ENCODE results near the gene SLC35F3. TPM values are rescaled to one million over a fixed set of nuclear protein-coding genes. Genes with fewer than 3 reads are reported as not detected.

Gene SLC35F3
- polyA plus RNA-seq, 1 donor from 2014 or later, result 13.9 TPM

- Histone ChIP-seq H3K79me2 (replicated peaks; ENCODE audit: insufficient read depth, low read length) (no peaks in the 10 kb centered on the region), H3F3A (ENCODE audit: insufficient read depth, low read length, poor library complexity, severe bottlenecking) (no peaks in the 10 kb centered on the region), H3K27me3 (ENCODE audit: insufficient read depth, low read depth, low read length) (no peaks in the 10 kb centered on the region), H3K9ac (ENCODE audit: low read length) (no peak overlapping the region), H3K36me3 (ENCODE audit: insufficient read depth, low read length) (no peaks in the 10 kb centered on the region), H4K20me1 (ENCODE audit: insufficient read depth) (no peaks in the 10 kb centered on the region), H3K9me2 (ENCODE audit: insufficient read depth, low read length) (no peaks in the 10 kb centered on the region), H2AFZ (ENCODE audit: low read depth, low read length) (no peak overlapping the region), H3K4me2 (ENCODE audit: low read length) (no peak overlapping the region), H3K4me3 (ENCODE audit: low read length) (no peak overlapping the region), H3K27ac (ENCODE audit: low read length) (no peak overlapping the region), H3K9me3 (ENCODE audit: low read length) (no peaks in the 10 kb centered on the region)
- TF ChIP-seq POLR2AphosphoS5 (IDR thresholded peaks at IDR 0.05), result no peak
- no peak for TF ChIP-seq RAD21 (conservative IDR thresholded peaks at IDR 0.05)
These were observed 360.8 kb downstream of the SLC35F3 start for GRCh38 chr1:234265321-234265720.

GRCh38 chr1:234265861-234266260 is 361.4 kb downstream of the SLC35F3 start:
- no peak overlapping the region for H3K4me3 ChIP-seq (ENCODE audit: low read length)
- H3K79me2 ChIP-seq (replicated peaks; ENCODE audit: insufficient read depth, low read length), result no peaks in the 10 kb centered on the region
- H2AFZ ChIP-seq (ENCODE audit: low read depth, low read length), result no peak overlapping the region
- no peaks in the 10 kb centered on the region for H4K20me1 ChIP-seq (ENCODE audit: insufficient read depth)
- no peaks in the 10 kb centered on the region for H3K9me2 ChIP-seq (ENCODE audit: insufficient read depth, low read length)
- no peak overlapping the region for H3K27ac ChIP-seq (ENCODE audit: low read length)
- no peak overlapping the region for H3K4me2 ChIP-seq (ENCODE audit: low read length)
- no peaks in the 10 kb centered on the region for H3K36me3 ChIP-seq (ENCODE audit: insufficient read depth, low read length)
- no peaks in the 10 kb centered on the region for H3F3A ChIP-seq (ENCODE audit: insufficient read depth, low read length, poor library complexity, severe bottlenecking)
- H3K9ac ChIP-seq (ENCODE audit: low read length), result no peak overlapping the region
- no peaks in the 10 kb centered on the region for H3K27me3 ChIP-seq (ENCODE audit: insufficient read depth, low read depth, low read length)
- TF ChIP-seq SMC3 (conservative IDR thresholded peaks at IDR 0.05; ENCODE audit: poor library complexity), result no peak
- no peak for TF ChIP-seq EP300 (conservative IDR thresholded peaks at IDR 0.05; ENCODE audit: poor library complexity, severe bottlenecking)
- no peaks in the 10 kb centered on the region for H3K9me3 ChIP-seq (ENCODE audit: low read length)

DNA sequence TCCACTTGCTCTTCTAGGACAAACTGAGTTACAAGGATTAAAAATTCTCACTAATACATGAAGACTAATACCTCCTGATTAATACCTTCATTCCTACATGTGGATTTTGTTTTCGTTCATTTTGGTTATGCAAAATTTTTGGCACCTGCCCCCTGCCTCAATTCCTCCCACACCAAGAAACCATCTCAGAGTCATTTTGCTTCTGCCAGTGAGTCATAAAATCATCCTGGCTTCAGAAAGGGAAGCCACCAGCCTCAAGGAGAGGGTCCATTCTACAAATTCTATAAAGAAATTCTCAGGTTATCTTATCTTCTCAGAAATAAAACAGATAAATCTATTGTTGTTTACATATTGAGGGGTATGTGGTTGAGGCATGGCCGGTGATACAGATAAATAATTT is 365.6 kb downstream of the SLC35F3 start:
- no peak overlapping the region for H2AFZ ChIP-seq (ENCODE audit: low read depth, low read length)
- H3K27ac ChIP-seq (ENCODE audit: low read length), result no peak overlapping the region
- TF ChIP-seq EZH2 (IDR thresholded peaks at IDR 0.05; ENCODE audit: borderline replicate concordance, insufficient read depth, low read length, poor library complexity, severe bottlenecking) (no peak), CTCF (IDR thresholded peaks at IDR 0.05; ENCODE audit: poor library complexity, severe bottlenecking) (no peak), SMC3 (conservative IDR thresholded peaks at IDR 0.05; ENCODE audit: poor library complexity) (no peak)
- TF ChIP-seq, protein P1, sequence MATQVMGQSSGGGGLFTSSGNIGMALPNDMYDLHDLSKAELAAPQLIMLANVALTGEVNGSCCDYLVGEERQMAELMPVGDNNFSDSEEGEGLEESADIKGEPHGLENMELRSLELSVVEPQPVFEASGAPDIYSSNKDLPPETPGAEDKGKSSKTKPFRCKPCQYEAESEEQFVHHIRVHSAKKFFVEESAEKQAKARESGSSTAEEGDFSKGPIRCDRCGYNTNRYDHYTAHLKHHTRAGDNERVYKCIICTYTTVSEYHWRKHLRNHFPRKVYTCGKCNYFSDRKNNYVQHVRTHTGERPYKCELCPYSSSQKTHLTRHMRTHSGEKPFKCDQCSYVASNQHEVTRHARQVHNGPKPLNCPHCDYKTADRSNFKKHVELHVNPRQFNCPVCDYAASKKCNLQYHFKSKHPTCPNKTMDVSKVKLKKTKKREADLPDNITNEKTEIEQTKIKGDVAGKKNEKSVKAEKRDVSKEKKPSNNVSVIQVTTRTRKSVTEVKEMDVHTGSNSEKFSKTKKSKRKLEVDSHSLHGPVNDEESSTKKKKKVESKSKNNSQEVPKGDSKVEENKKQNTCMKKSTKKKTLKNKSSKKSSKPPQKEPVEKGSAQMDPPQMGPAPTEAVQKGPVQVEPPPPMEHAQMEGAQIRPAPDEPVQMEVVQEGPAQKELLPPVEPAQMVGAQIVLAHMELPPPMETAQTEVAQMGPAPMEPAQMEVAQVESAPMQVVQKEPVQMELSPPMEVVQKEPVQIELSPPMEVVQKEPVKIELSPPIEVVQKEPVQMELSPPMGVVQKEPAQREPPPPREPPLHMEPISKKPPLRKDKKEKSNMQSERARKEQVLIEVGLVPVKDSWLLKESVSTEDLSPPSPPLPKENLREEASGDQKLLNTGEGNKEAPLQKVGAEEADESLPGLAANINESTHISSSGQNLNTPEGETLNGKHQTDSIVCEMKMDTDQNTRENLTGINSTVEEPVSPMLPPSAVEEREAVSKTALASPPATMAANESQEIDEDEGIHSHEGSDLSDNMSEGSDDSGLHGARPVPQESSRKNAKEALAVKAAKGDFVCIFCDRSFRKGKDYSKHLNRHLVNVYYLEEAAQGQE (IDR thresholded peaks at IDR 0.05; ENCODE audit: borderline replicate concordance), result no peak
- no peak overlapping the region for H3K4me2 ChIP-seq (ENCODE audit: low read length)
- H3K9ac ChIP-seq (ENCODE audit: low read length), result no peak overlapping the region
- H3K27me3 ChIP-seq (ENCODE audit: insufficient read depth, low read depth, low read length), result no peaks in the 10 kb centered on the region
- H3F3A ChIP-seq (ENCODE audit: insufficient read depth, low read length, poor library complexity, severe bottlenecking), result no peaks in the 10 kb centered on the region
- no peaks in the 10 kb centered on the region for H4K20me1 ChIP-seq (ENCODE audit: insufficient read depth)
- H3K4me3 ChIP-seq (ENCODE audit: low read length), result no peak overlapping the region
- no peaks in the 10 kb centered on the region for H3K9me2 ChIP-seq (ENCODE audit: insufficient read depth, low read length)
- no peaks in the 10 kb centered on the region for H3K36me3 ChIP-seq (ENCODE audit: insufficient read depth, low read length)
- no peaks in the 10 kb centered on the region for H3K9me3 ChIP-seq (ENCODE audit: low read length)
- H3K79me2 ChIP-seq (replicated peaks; ENCODE audit: insufficient read depth, low read length), result no peaks in the 10 kb centered on the region
